ENCODE results near the gene YIPF1. TPM values are rescaled to one million over a fixed set of nuclear protein-coding genes. Genes with fewer than 3 reads are reported as not detected.

YIPF1 gene
- polyA plus RNA-seq, 3 donors, result 30.6 to 36.6 (median 35.5) TPM

Other genes starting within 250 kb of the YIPF1 start
- 1 to 10 TPM; 3.6 to 4.5 (median 3.9) TPM for gene GLIS1, start 150.6 kb downstream of the YIPF1 start, polyA plus RNA-seq (ENCODE audit: insufficient read length in 3 of 3)
- gene NDC1, start 51.5 kb downstream of the YIPF1 start, polyA plus RNA-seq (ENCODE audit: insufficient read length in 3 of 3), result 10 to 100 TPM; 27.1 to 29.4 (median 28.4) TPM
- 1 to 10 TPM; 5.4 to 7.1 (median 7.1) TPM for gene DIO1, start 4.4 kb upstream of the YIPF1 start, polyA plus RNA-seq (ENCODE audit: insufficient read length in 3 of 3)
- 10 to 100 TPM; 42.1 to 58.2 (median 53.9) TPM for gene IFT25, start 55.9 kb upstream of the YIPF1 start, polyA plus RNA-seq (ENCODE audit: insufficient read length in 3 of 3)
- gene LRRC42, start 56.6 kb upstream of the YIPF1 start, polyA plus RNA-seq (ENCODE audit: insufficient read length in 3 of 3), result 10 to 100 TPM; 40.8 to 44.8 (median 42.4) TPM
- gene LDLRAD1, start 128.4 kb upstream of the YIPF1 start, polyA plus RNA-seq (ENCODE audit: insufficient read length in 3 of 3), result under 1 TPM in 1 of 3 donors, not detected in 2; 0.07 TPM
- gene TMEM59, start 163.4 kb upstream of the YIPF1 start, polyA plus RNA-seq (ENCODE audit: insufficient read length in 3 of 3), result 100 to 1,000 TPM; 308 to 352 (median 329) TPM
- 1 to 10 TPM; 7.2 to 10.0 (median 9.2) TPM for gene TCEANC2, start 163.8 kb upstream of the YIPF1 start, polyA plus RNA-seq (ENCODE audit: insufficient read length in 3 of 3)